GM18951 (cell line): ENCODE results near the gene NUMA1.

Source experiments
- POLR2A ChIP-seq: IDR thresholded peaks from 4 replicates; pipeline ENCODE4 v1.6.1; 2011; ENCODE audit warnings: mild to moderate bottlenecking; ENCODE audit not compliant: insufficient read length, insufficient read depth; ENCODE audit errors: extremely low read depth
- in situ Hi-C: fragments of 300-500 bp; cut with MboI; formaldehyde crosslinking; loops from one replicate; pipeline ENCODE4 v1.12.0; 2022; ENCODE audit warnings: low sequenced_read_pairs, mixed read lengths, inconsistent platforms; ENCODE audit not compliant: unreplicated experiment

The NUMA1 gene

GRCh38 chr11:72080326-72081183, at the start of gene NUMA1, which contains the start of gene LRRC51:
Gene NUMA1, minus strand, starts transcription at chr11:72080542. Its CDS starts 44,599 bp downstream, at chr11:72035943.
Gene LRRC51, plus strand, starts transcription at chr11:72080850. Its CDS starts 8,234 bp downstream, at chr11:72089084.
- in situ Hi-C loops: no loop called here
- peak; percentile 84 for TF ChIP-seq POLR2A

DNA sequence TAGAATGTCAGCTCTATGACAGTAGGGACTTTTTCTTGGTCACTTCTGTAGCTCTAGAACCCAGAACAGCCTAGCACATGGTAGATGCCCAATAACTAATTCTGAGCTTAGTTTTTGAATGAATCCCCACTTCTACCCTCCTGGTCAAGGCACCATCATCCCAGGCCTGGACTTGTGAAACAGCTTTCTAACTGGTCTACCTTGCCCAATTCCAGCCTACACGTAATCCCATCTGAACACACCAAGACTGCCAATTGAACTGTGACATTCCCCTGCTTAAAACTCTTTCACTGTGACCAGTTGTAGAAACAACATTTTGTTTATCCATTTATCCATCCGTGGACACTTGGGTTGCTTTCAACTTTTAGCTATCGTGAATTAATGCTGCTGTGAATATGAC, 49.0 kb upstream of the NUMA1 start:
- no peak for TF ChIP-seq POLR2A

DNA sequence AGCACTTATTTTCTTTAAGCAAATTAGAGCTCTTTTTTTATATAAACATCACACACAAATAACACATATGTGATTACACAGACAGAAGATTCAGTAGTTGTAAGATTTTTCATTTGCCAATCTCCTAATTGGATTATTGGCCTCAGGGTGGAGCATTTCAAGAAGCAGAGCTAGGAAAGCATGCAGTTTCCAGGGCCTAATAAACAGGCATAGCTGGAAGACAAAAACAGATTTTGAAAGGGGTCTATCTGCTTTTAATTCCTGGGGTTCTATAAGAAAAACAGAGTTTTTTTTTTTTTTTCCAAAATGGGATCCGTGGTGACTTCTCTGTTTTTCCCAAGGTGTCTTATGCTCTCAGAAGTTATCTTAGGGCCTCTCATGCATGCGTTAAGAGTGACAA, 47.6 kb upstream of the NUMA1 start:
- in situ Hi-C loops: no loop called here
- TF ChIP-seq POLR2A: no peak

More for the DNA sequence above, 49.0 kb upstream of the NUMA1 start:
- in situ Hi-C loops: no loop called here

DNA sequence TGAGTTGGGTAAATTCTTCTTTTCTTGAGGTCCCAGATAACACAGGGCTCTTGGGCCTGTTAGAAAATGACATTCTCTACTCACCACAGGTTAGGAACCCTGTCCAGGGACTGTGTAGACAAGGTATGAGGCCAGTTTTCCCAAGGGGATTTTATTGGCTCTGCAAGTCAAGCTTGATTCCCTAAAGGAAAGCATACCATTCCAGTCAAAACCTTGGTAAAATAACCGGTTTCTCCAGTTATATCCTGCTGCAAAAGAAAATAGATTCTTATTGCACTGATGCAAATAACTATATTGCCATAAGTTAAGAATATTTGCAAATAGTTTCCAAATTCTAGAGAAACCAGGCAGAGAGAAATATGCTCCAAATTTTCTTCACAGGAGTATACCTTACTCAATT, 45.6 kb upstream of the NUMA1 start:
- in situ Hi-C loops: no loop called here
- no peak for TF ChIP-seq POLR2A

DNA sequence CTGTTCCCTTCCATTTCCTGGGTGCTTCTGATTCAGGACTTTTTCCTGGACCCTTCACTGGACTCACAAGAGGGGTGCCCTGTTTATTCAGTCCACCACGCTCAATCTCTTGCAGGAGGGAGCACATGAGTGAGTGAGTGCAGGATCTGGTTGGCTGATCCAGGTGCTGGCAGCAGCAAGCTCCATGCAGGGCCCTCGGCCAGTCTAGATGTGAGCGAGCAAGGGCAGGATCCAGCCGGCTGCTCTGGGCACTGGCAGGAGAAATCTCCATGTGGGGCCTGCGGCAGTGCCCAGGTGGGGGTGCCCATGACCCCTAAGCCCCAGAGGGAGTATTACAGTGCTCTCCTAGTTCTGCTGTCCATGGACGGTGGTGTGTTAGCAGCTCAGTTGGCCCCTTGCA, 43.7 kb upstream of the NUMA1 start:
- TF ChIP-seq POLR2A: no peak
- in situ Hi-C loops: no loop called here

DNA sequence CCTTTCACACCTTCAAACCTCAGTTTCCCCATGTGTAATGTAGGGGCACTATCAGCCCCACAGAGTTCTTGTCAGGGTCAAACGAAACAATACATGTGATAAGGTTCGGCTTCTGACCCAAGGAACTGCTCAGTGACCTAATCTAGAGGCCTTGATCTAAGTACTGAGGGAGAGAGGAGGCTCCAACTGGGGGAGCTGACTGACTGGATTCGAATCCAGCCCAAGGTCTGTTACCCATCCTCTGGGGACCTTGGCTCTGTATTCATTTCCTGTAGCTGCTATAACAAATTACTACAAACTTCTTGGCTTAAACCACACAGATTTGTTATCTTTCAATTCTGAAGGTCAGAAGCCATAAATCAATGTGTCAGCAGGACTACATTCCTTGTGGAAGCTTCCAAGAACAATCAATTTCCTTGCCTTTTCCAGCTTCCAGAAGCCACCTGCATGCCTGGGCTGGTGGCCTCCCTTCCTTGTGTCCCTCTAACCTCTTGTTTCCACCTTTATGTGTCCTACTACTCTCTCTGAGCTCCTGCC, 42.8 kb upstream of the NUMA1 start:
- in situ Hi-C loops: no loop called here
- TF ChIP-seq POLR2A: no peak

- TF ChIP-seq POLR2A: no peak
- in situ Hi-C loops: no loop called here
Measured at GRCh38 chr11:72122607-72123006, 42.3 kb upstream of the NUMA1 start.

GRCh38 chr11:72120930-72121329, 40.6 kb upstream of the NUMA1 start:
- in situ Hi-C loops: no loop called here
- no peak for TF ChIP-seq POLR2A

GRCh38 chr11:72119198-72119597, 38.9 kb upstream of the NUMA1 start:
- in situ Hi-C loops: no loop called here
- no peak for TF ChIP-seq POLR2A

GRCh38 chr11:72116019-72116755, 35.8 kb upstream of the NUMA1 start:
- in situ Hi-C loops: no loop called here
- no peak for TF ChIP-seq POLR2A

GRCh38 chr11:72114570-72114969, 34.2 kb upstream of the NUMA1 start:
- in situ Hi-C loops: no loop called here
- no peak for TF ChIP-seq POLR2A

GRCh38 chr11:72112978-72113808, 32.9 kb upstream of the NUMA1 start:
- no peak for TF ChIP-seq POLR2A
- in situ Hi-C loops: no loop called here
